Upper lobe of right lung (tissue), 1 donor: ENCODE data around the gene SACM1L. TPM values are rescaled to one million over a fixed set of nuclear protein-coding genes. Genes with fewer than 3 reads are reported as not detected.

Source experiments
- ATAC-seq: fragments of 200-7000 bp; cut with Tn5 transposase; one replicate; pipeline ENCODE4 v1.9.1; 2020; ENCODE audit warnings: mild to moderate bottlenecking, moderate library complexity
- DNase-seq: peaks from one replicate; pipeline ENCODE4 v3.0.0-alpha.2; 2020
- H3K27ac ChIP-seq: fragments of 200-600 bp; one replicate; pipeline ENCODE4 v1.8.0; 2022
- H3K27me3 ChIP-seq: fragments of 200-600 bp; one replicate; pipeline ENCODE4 v1.8.0; 2022; ENCODE audit warnings: mild to moderate bottlenecking
- H3K36me3 ChIP-seq: fragments of 200-600 bp; one replicate; pipeline ENCODE4 v1.8.0; 2022
- H3K4me1 ChIP-seq: fragments of 200-600 bp; one replicate; pipeline ENCODE4 v1.8.0; 2022
- H3K4me3 ChIP-seq: fragments of 200-600 bp; one replicate; pipeline ENCODE4 v1.8.0; 2022; ENCODE audit warnings: mild to moderate bottlenecking
- H3K9me3 ChIP-seq: fragments of 200-600 bp; one replicate; pipeline ENCODE4 v1.8.0; 2022
- CTCF ChIP-seq: fragments of 200-600 bp; IDR thresholded peaks from one replicate; pipeline ENCODE4 v1.8.0; 2022; ENCODE audit warnings: antibody characterized with exemption
- intact Hi-C: fragments of 100-400 bp; cut with DNase I; formaldehyde crosslinking; loops from one replicate; pipeline ENCODE4 v1.11.0; 2022
- total RNA-seq: library from RNA; stranded (reverse); fragmentation: NEBNext Ultra II Directional; extraction: Animal tissue kit (Norgen Biotek cat#: 25700); gene quantifications from one replicate; pipeline ENCODE4 v1.2.1, GENCODE V29; 2021
- donor health status: DM: no; HTN: yes; CAD: no; lungs with severe emphysema.

Gene SACM1L
- total RNA-seq, 1 donor from 2014 or later, result 77.1 TPM

GRCh38 chr3:45765266-45765851 lies 76.2 kb downstream of the SACM1L start:
- DNase-seq (no peak), ATAC-seq (no peak)
- Histone ChIP-seq H3K27me3 (no peaks in the 10 kb centered on the region), H3K4me1 (no peaks in the 10 kb centered on the region), H3K36me3 (no peaks in the 10 kb centered on the region), H3K9me3 (no peaks in the 10 kb centered on the region), H3K4me3 (no peak overlapping the region), H3K27ac (no peak overlapping the region)
- intact Hi-C loops, result no loop called here
- no peak for TF ChIP-seq CTCF

- TF ChIP-seq CTCF, result no peak
- Histone ChIP-seq H3K36me3 (no peaks in the 10 kb centered on the region), H3K4me3 (no peak overlapping the region), H3K27ac (no peak overlapping the region), H3K27me3 (no peaks in the 10 kb centered on the region), H3K9me3 (no peaks in the 10 kb centered on the region), H3K4me1 (no peaks in the 10 kb centered on the region)
- intact Hi-C loops, result no loop called here
- ATAC-seq (no peak), DNase-seq (no peak)
These were observed 76.8 kb downstream of the SACM1L start for GRCh38 chr3:45765958-45766357.

- DNase-seq (no peak), ATAC-seq (no peak)
- no peak overlapping the region for H3K4me3 ChIP-seq
- no peaks in the 10 kb centered on the region for H3K9me3 ChIP-seq
- TF ChIP-seq CTCF, result no peak
- no peaks in the 10 kb centered on the region for H3K27me3 ChIP-seq
- H3K4me1 ChIP-seq, result peaks cover 4% of the 10 kb centered on the region
- intact Hi-C loops, result no loop called here
- no peak overlapping the region for H3K27ac ChIP-seq
- H3K36me3 ChIP-seq, result no peaks in the 10 kb centered on the region
These were observed 82.1 kb downstream of the SACM1L start for GRCh38 chr3:45771166-45771775.

GRCh38 chr3:45771831-45772230 lies 82.6 kb downstream of the SACM1L start:
- Histone ChIP-seq H3K27ac (no peak overlapping the region), H3K27me3 (no peaks in the 10 kb centered on the region), H3K4me3 (no peak overlapping the region), H3K4me1 (peaks cover 4% of the 10 kb centered on the region), H3K9me3 (no peaks in the 10 kb centered on the region), H3K36me3 (no peaks in the 10 kb centered on the region)
- intact Hi-C loops, result no loop called here
- ATAC-seq (no peak), DNase-seq (no peak)
- TF ChIP-seq CTCF, result no peak

GRCh38 chr3:45772341-45773035 lies 83.3 kb downstream of the SACM1L start:
- Histone ChIP-seq H3K4me3 (no peak overlapping the region), H3K9me3 (no peaks in the 10 kb centered on the region), H3K4me1 (peaks cover 4% of the 10 kb centered on the region), H3K36me3 (no peaks in the 10 kb centered on the region), H3K27ac (no peak overlapping the region), H3K27me3 (no peaks in the 10 kb centered on the region)
- DNase-seq, result peak; percentile 49
- intact Hi-C loops, result no loop called here
- ATAC-seq, result no peak
- TF ChIP-seq CTCF, result no peak
